Dedifferentiated amniotic fluid mesenchymal stem cell (primary cell): ENCODE data around the gene CNTN1.

ENCODE experiments used
- DNase-seq: peaks from one replicate; pipeline ENCODE4 v3.0.0-alpha.2; 2016; ENCODE audit errors: extremely low spot score

Gene CNTN1

DNA sequence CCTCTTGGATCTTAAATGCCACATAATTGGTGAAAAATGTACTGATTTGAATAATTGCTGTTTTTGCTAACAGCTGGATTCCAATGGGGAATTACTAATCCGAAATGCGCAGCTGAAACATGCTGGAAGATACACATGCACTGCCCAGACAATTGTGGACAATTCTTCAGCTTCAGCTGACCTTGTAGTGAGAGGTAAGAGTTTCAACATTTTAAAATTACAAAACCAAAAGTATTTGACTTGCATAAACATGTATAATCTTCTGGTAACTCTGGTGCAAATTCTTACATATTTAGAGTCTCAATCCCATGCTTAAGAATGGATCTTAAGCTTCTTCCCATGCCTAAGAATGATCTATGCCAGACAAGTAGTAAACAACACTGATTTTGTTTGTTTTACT is 266.8 kb downstream of the CNTN1 start:
- peak; percentile 19 for DNase-seq

DNA sequence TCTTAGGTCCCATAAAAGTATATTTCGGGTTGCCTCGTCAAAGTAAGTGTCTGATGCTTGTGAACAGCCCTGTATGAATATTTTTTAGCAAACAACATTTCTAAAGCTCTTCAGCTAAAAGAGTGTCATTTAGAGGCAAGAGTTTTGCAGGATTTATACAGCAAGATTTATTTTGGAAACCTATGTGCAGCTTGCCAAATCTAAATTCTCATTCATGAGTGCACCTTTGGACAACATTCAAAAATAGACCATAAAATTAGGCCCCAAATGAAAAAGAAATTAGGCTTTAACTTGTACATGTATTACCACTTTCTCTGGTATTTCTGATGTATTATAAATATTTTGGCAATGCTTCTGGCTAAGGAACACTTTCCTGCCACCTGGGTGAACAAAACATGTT is 271.5 kb downstream of the CNTN1 start:
- DNase-seq, result no peak

DNA sequence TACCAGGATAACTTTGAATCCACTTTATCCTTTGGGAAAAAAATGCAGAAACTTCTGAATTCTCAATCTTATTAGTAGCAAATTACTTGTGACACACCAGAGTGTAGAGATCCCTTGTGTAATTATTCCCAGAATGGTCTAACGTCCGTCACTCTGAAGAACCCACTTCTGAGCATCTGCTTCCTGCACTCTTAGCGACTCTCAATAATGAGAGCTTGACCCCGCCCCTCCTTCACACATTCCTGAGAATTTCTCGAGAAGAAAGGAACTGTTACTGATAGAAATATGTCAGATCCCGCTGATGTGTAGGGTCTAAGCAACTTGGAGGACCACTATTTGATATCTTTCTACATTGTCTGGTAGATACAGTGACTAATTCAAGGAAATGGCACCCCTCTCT is 277.6 kb downstream of the CNTN1 start:
- no peak for DNase-seq

DNA sequence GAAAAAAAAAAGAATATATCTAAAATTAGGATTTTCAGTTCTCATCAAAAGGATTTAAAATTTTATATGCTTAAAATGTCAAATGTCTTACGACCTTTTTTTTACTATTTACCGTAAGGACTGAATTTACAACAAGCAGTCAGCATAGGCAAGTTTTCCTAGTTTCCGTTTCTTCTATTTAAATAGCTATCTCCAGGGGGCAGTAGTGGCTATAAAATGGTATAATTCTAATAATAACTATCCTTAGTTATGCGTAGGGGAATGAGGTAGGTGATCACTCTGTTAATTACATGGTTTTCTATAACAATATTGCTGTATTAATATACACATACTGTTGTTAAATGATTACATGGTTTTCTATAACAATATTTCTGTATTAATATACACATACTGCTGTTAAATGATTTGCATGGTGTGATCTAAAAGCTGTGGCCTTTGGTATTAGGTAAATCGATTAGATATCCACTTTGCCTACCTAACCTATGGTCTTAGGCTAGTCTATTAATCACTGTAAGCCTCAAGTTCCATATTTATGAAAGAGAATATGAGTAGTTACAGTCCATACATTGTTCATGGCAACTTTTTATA is 278.2 kb downstream of the CNTN1 start:
- DNase-seq, result no peak

DNA sequence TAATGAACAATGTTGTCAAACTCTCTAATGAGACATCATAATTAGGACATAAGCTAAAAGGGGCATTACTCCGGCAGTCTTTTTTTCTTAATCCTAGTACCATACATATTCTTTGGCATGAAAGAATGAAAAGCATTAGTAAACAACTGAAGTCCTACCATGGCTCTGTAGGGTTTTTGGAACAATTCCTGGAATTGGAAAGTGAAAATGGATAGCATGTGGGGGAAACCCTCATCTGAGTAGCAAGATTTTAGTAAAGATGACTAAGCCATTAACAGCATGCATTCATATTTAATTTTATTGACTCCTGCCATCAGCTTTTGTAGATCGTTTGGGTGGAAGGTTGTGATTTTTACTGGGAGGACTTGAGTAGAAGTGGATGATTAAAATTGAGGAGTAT is 279.7 kb downstream of the CNTN1 start:
- DNase-seq, result peak; percentile 39

DNA sequence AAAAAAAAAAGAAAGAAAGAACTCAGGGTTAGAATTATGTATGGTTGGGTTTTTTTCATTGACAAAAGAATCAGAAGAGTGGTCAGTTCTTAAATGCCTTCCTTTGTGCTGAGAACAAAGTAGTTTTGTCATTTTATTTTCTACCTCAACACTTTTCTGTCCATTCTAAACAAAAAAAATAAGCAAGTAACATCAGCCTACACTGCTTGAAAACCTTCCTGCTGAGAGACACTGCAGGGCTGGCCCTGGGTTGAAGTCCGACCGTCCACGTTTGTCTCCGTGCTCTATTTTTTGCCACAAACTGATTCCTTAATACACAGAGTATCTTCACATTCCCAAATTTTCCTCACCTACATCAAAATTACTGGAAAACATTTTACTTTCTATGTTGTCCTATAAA is 284.3 kb downstream of the CNTN1 start:
- DNase-seq, result no peak

DNA sequence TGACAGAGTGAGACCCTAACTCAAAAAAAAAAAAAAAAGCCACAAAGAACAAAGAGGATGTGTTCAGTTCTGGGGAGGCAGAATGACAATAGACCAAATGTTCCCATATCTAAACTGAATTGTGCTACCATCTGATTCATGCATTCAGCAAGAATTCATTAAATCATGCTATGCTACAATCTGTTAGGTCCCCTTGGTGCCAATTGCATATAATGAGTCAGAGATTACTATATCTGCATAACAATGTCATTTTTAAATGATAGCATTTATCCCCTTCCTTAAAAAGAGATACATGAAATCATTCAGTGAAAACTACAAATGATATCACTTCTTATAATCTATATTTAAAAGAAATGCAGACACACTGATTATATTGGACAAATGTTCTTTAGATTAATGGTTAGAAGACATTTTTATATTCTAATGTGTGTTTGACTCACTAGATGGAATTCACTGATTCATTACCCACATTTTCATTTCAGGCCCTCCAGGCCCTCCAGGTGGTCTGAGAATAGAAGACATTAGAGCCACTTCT is 288.3 kb downstream of the CNTN1 start:
- no peak for DNase-seq

DNA sequence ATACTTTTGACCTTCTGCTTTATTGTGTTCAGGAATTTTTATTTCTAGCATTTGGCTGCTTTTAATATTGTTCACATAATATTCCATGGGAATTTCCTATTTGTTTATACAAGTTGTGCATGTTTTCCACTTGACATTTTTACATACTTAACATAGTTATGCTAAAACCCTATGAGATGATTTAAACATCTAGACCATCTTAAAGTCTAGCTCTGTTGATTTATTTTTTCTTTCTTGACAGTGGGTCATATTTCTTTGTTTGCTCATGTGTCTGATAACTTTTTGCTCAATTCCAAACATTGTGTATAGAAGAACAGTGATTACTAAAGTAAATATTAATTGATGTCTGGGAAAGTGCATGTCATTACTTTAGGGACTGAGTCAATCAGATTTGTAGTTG is 293.8 kb downstream of the CNTN1 start:
- DNase-seq, result no peak

DNA sequence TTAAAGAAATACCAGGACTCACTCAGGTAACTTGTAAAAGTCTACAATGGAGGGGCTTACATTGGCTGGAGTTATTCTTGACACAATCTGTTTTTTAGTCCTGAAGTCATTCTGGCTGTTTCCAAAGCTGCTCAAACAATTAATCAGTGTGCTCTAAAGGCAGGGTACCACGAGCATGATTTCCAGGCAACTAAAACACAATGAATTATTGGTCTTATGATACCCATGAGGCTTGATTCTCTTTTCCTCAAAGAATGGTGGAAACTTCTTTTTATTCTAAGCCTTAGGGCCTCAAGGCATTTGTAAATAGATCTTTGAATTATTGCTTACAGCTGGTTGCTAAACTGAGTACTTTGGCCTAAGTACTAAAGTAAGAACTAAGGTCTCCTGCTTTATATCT is 296.1 kb downstream of the CNTN1 start:
- no peak for DNase-seq

DNA sequence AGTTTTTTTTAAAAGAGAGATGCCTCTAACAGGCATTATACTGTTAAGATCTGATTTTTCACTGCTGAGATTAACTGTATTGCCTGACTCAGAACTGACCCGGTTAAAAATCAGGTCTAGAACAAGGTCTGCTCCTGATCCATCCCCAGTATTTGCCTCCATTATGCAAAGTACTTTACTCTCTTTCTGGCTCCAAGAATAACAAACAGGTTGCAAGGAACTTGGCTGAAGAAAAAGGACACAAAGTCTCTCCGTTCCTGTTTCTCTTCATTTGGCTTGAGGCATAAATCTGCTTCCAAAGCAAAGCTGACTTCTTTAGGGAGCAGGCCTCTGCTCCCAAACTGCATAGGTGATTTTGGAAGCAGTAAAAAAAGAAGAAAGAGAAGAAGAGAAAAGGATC is 296.6 kb downstream of the CNTN1 start:
- no peak for DNase-seq

DNA sequence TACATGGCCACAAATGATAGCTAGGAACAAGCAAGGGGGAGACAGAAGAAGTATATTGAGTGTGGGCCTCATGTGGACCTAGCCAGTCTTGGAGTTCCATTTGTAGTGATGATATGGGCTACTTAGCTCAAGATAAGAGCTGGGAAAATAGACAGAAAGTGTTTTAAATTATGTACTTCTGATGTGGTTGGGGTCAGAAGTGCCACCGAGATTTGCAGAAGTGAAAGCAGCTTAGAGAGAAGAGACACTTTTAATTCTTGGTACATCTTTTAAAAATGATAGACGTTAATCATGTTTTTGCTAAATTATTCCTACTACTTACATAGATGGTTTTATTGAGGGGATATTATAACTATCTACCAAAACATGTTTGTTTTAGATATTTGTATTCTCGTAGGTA is 297.5 kb downstream of the CNTN1 start:
- DNase-seq, result no peak

DNA sequence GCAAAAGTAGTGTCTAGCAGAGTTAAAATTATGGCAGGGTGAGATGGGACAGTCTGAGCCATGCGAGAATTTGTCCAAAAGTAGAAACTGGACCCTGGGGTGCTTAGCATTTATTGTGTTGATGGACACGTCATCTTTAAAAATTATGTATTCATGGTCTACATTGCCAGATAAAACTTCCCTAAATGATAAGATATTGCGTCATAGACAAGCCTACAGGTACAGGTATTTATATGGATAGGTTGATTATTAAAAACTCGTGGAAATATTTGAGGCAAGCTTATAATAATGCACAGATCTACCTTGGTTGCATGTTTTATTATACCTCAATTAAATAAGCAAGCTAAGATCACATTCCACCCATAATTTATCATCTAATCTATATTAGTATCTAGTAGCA is 299.9 kb downstream of the CNTN1 start:
- no peak for DNase-seq

DNA sequence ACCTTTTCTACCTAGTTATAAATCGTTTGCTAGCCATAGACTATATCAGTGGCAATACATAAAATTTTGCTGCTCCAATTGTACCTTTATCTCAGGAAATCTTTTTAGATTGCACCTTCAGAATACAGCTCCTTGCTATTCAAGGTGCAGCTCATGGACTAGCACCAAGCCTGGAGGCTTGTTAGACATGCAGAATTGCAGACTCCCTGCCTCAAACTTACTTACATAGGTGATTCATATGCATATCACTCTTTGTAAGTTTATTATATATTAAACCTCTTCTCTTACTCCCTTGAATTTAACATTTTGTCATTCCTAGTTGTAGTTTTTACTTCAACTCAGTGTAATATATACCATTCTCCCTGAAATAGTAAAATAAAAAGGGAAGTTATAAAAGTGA is 300.4 kb downstream of the CNTN1 start:
- DNase-seq, result no peak

DNA sequence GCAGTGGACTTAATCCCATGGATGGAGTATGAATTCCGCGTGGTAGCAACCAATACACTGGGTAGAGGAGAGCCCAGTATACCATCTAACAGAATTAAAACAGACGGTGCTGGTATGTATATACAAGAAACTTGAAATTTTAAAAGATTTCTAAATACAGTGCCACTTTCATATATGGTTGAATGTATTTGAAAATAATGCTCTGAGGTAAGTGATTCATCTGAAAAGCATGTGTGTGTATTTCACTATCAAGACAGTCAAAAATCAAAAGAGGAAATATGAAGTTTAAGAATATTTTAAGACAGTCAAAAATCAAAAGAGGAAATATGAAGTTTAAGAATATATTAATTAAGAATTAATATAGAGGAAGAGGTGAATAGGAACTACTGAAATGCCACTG is 300.9 kb downstream of the CNTN1 start:
- no peak for DNase-seq

DNA sequence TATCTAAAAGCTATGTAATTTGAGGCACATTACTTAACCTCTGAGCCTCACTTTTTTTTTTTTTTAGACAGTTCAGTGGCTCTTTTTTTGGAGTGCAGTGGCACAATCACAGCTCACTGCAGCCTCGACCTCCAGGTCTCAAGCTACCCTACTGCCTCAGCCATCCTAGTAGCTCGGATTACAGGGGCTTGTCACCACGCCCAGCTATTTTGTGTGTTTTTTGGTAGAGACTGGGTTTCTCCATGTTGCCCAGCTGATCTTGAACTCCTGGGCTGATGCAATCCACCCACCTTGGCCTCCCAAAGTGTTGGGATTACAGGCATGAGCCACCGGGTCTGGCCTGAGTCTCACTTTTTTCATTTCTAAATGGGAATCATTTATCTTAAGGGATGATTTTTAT is 303.9 kb downstream of the CNTN1 start:
- DNase-seq, result no peak

DNA sequence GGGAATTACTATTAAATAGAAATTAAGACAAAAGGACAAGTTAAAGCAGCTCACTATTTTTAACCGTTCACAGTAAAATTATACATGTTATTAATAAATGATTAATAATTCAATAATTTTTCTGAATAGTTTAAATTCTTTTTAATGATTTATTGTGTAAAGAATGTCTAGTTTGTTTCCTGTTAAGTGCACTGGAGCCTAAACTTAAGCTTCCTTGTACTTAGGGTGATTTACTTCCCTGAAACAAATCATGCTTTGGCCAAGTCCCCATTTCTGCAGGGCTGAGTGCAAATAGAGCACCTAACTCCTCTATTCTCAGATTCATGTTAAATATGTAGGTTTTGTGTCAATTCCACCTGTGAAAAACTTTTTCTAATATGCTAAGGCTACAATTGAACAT is 307.0 kb downstream of the CNTN1 start:
- DNase-seq, result no peak

DNA sequence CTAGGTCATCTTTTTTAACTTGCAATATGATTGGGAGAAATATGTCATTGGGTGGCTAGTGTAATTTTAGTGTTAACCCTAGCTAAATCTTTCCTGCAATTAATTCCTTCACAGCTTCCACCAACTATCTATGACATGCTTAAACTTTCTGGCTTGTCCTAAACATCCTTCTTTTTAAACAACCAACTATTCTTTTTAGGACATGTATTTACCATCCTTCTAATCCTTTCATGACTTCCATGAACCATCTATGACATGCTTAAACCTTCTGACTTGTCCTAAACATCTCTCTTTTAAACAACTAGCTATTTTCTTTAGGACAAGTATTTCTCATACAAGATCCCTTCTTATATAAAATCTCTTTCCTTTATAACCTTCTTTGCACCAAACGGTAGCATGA is 316.2 kb downstream of the CNTN1 start:
- DNase-seq, result no peak

DNA sequence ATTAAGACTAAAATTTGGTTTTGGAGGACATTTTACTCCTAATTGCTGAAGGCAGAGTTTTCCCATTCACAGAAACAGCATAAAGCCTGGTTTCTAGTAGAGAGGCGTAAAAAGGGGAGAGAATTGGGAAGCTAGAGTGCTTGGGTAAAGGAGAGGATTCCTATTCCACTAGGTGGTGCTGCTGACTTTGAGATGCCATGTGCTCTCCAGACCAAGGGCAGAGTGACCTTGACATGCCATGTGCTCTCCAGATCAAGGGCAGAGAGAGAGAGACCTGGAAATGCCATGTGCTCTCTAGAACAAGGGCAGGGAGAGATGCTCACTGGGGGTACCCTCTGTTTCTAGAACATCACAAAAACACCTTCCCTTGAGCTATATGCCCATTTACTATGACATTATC is 319.7 kb downstream of the CNTN1 start:
- DNase-seq, result no peak

DNA sequence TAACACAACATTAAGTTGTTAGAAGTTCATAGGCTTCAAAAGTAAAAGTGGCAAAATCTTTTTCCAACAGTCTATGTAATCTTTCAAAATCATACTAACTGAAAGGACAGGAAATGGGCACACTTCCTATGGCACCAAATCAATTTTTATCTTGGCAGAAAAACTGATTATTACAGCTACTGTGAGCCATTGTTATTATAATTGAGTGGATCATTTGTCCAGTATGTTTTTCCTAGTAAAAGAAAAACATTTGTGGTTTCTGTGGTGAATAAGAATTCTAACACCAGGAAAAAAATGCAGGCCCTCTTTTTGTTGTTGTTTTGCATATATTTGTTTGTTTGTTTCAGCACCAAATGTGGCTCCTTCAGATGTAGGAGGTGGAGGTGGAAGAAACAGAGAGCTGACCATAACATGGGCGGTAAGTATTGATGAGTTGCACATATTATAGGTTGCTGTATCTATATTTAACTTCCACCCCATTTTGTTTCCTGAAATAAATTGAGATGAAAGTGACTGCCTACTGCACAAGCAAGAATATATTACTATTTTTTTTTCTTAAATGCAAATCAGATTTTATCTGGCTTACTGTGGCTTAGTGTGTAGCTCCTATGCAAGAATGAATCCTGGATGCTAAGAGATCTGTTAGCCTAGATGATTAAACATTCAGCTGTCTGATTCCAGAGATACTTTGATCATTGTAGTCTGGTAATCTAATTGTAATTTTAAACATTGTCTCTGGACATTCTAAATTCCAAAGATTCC is 321.8 kb downstream of the CNTN1 start:
- DNase-seq, result no peak

DNA sequence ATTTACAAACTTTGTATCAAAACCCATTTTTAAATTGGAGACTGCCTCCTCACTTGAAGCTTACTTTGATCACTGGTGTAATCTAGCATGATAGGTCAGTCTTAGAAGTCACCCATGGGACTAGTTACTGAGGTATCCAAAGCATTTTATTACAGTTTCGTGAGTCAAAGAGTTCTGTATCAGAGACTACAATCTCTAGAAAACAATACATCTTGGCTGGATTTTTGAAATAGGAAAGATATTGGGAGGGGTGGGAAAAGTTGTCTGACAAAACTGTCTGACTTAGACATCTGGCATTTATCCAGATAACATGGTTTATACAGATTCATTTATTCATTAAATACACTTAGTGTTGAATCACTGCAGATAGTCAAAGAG is 322.4 kb downstream of the CNTN1 start:
- no peak for DNase-seq

DNA sequence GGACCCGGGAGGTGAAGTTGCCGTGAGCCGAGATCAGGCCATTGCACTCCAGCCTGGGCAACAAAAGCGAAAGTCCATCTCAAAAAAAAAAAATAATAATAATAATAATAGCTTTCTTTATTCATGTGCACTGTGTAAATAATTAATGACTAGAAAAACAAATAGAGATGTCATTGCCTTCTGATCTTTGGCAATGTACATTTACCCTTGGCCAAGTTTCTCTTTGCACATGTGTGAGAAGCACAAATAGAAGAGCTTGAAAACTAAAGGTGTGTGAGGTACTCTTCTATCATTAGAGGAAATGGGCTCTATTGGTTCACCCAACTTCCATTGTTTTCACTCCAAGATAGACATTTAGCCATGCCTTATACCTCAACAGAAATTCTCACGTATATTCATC is 325.8 kb downstream of the CNTN1 start:
- no peak for DNase-seq

DNA sequence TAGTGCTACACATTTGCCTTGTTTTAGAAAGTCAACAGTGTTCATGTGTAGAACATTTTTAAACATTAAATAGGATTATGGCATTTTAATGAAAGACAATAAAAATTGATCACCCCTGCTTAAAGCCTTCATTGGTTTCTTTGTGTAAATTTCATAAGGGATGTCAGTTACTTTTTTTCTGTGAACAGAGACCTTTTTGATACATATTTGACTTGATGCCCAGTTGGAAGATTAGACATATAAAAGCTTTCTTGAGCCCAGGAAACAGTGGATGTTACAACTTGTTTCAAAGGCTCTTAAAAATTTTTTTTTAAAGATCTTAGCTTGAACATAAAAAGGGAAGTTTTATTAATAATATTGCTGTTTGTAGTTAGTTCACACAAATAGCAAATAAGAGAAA is 327.2 kb downstream of the CNTN1 start:
- DNase-seq, result no peak

DNA sequence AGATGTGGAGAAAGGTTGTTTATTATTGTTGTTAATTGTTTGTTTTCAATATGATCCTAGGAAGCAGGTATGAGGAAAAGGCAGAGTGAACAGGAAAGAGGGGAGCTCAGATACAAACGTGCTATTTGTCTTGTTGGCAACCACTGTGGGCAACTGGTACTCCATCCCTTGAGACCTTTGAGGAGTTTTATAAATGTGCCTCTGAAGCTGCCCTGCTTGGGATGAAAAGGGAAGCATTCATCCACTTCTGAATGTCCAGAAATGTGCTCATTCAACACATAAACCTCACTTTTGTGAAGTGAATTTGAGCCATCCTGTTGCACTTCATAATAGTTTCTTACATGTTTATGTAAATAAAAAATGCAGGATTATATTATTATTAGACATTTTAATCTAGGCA is 331.6 kb downstream of the CNTN1 start:
- no peak for DNase-seq

DNA sequence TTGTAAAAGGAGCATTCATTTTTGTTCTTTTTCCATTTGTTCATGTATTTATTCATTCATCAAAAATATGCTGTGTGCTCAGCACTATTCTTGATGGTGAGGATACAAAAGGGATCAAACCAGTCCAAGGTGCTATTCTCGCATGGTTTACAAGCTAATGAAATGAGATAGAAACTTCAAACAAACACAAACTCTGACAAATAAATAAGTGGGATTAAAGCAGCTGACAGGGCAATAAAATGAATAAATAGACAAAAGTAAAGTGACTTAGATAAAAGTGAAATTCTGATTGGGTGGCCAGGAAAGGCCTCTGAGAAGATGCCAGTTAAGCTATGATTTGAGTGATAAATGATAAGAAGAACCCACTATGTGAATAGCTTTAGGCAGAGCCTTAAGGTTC is 333.9 kb downstream of the CNTN1 start:
- no peak for DNase-seq
